A673 (cell line): Measurements from ENCODE around the gene PTPN12.

Source experiments
- EZH2 ChIP-seq: fragments of 200-600 bp; sonication (generic); IDR thresholded peaks from 2 replicates; pipeline ENCODE4 v1.6.1; 2017; ENCODE audit warnings: borderline replicate concordance, low read depth, mild to moderate bottlenecking, mixed read lengths, antibody characterized with exemption, low read length; ENCODE audit not compliant: poor library complexity, severe bottlenecking
- TF ChIP-seq, protein P1 (sequence below): fragments of 300-800, 200-600 bp; sonication (generic); conservative IDR thresholded peaks from 2 replicates; pipeline ENCODE4 v1.5.1; 2017; ENCODE audit warnings: low read depth, mild to moderate bottlenecking, antibody characterized with exemption, low read length, moderate library complexity, mixed read lengths

DNA sequence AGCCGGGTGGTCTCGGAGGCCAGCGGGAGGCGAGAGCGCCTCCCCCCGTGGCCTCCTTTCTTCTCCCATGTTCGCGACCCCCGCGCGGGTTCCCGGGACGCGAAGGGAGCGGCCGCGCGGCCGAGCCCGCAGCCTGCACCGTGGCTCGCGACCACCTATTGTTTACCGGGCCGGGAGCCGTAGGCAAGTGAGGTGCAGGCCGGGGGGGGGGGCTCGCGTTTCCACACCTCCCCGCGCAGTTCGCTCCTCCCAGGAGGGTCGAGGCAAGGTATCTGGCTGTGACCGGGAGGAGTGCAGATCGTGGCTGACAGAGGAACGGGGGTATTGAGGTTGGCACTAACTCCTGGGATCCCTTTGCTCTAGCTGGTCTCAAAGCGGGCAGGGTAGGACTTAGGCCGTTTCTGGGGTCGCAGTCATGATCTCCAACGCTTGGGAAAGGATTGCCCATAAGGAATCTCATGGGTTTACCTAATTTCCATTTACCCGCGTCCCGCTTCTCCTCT is 734 bp downstream of the PTPN12 start:
- TF ChIP-seq EZH2 = no peak
- TF ChIP-seq, protein P1, sequence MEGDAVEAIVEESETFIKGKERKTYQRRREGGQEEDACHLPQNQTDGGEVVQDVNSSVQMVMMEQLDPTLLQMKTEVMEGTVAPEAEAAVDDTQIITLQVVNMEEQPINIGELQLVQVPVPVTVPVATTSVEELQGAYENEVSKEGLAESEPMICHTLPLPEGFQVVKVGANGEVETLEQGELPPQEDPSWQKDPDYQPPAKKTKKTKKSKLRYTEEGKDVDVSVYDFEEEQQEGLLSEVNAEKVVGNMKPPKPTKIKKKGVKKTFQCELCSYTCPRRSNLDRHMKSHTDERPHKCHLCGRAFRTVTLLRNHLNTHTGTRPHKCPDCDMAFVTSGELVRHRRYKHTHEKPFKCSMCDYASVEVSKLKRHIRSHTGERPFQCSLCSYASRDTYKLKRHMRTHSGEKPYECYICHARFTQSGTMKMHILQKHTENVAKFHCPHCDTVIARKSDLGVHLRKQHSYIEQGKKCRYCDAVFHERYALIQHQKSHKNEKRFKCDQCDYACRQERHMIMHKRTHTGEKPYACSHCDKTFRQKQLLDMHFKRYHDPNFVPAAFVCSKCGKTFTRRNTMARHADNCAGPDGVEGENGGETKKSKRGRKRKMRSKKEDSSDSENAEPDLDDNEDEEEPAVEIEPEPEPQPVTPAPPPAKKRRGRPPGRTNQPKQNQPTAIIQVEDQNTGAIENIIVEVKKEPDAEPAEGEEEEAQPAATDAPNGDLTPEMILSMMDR = no peak
